Ureter (tissue), 1 donor: Measurements from ENCODE around the gene CBFA2T2. TPM values are rescaled to one million over a fixed set of nuclear protein-coding genes. Genes with fewer than 3 reads are reported as not detected.
"Not testable (repeated sequence)": the region's sequence is repeated elsewhere in the genome, so short reads cannot be mapped to it uniquely, and the experiment has no call there.

Experiments
- DNase-seq: peaks from one replicate; pipeline ENCODE4 v3.0.0-alpha.2; 2020; ENCODE audit warnings: low spot score
- total RNA-seq: library from RNA; stranded (reverse); gene quantifications from one replicate; pipeline ENCODE4 v1.2.4, GENCODE V29; 2023
- donor health status: DM: yes; HTN: yes; CAD: no.

The CBFA2T2 gene
- 20.7 TPM for total RNA-seq

- no peak for DNase-seq
Observed at GRCh38 chr20:33490023-33490933, at the start of gene CBFA2T2. Gene CBFA2T2, plus strand, starts transcription at chr20:33490096. Its CDS starts 172 bp downstream, at chr20:33490268.

DNA sequence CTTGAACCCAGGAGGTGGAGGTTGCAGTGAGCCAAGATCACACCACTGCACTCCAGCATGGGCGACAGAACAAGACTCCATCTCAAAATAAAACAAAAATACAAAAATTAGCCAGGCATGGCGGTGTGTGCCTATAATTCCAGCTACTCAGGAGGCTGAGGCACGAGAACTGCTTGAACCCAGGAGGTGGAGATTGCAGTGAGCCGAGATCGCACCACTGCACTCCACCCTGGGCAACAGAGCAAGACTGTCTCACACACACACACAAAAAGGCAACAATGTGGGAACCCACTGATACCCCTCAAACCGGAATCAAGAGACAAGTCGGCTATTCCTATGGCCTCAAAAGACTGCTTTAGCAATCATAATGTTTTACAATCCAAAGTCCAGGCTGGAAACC is 49.3 kb upstream of the CBFA2T2 start:
- DNase-seq = not testable (repeated sequence)

- no peak for DNase-seq
Observed at GRCh38 chr20:33441142-33441955, 48.5 kb upstream of the CBFA2T2 start.

- DNase-seq = no peak
Observed at GRCh38 chr20:33442136-33443005, 47.5 kb upstream of the CBFA2T2 start.

DNA sequence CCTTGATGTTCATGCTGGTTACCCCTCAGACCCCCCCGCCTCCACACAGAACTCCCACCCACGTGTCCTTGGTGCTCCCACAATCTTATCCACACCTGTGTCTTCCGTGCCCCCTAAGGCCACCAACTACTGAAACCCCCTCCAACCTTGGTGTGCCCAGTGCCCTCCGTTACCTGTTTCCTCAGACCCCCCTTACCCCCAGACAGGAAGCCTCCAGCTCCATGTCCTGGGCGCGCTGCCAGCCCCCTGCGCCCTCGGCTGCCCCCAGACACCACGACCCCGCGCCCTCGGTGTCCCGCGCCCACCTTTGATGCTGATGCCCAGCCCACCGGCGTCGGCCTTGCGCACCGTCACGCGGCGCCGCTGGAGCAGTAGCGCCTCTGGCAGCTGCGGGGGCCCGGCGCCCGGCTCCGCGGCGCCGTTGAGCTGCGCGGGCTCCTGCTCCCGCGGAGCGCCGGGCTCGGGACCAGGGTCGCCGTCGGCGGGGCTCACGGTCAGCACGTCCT is 46.8 kb upstream of the CBFA2T2 start:
- DNase-seq = no peak

GRCh38 chr20:33443512-33444239 is 46.2 kb upstream of the CBFA2T2 start, which contains the start of gene SNTA1:
Gene SNTA1, minus strand, starts transcription at chr20:33443763. Its CDS starts 143 bp downstream, at chr20:33443620.
- peak; percentile 91 for DNase-seq

DNA sequence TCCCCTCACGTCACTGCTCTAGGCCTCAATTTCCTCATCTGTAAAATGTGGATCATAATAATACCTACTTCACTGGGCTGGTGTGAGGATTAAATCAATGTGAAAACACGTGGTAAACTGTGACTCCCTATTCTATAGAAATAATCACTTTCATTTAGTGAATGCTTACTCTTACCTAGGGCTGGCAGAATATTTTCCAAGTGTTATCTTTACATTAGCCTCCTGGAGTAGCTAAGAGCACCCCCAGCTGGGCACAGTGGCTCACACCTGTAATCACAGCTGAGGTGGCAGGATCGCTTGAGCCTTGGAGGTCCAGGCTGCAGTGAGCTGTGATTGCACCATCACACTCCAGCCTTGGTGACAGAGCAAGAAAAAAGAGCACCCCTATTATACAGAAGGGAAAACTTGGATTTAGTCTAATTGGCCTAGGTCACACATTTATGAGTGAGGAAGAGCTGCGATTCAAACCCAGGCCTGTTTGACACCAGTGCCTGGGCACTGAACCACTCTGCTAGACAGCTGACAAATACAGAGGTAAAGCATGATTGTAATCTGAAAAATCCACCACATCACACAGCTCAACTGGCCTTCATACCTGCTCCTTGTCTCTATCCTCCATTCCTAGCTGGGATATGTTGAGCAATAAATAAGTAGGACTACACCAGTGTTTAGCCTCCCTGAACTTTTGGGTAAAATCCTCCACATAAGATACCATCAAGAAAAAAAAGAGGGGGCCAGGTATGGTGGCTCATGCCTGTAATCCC is 44.9 kb upstream of the CBFA2T2 start:
- no peak for DNase-seq

GRCh38 chr20:33445881-33446625 is 43.8 kb upstream of the CBFA2T2 start:
- DNase-seq = no peak

DNA sequence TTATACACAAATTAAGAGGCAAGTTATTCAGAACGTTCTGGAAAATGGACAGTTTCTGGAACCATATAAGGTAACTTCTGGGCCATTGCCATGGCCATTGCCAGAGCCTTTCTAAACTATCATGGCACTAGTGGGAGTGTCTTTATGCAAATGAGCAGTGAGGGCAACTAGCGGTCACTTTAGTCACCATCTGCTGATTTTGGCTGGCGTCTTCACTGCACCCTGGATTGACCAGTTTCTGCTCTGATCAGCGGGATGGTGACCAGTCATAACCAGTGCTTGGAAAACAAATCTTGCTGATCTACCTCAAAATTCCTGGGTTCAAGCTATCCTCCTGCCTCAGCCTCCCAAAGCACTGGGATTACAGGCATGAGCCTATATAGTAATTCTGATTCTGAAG is 39.0 kb upstream of the CBFA2T2 start:
- DNase-seq = no peak

GRCh38 chr20:33456916-33457642 is 32.8 kb upstream of the CBFA2T2 start:
- DNase-seq = peak; percentile 83

- DNase-seq = no peak
Observed at GRCh38 chr20:33459599-33459998, 30.3 kb upstream of the CBFA2T2 start.

- DNase-seq = no peak
Observed at GRCh38 chr20:33460711-33461110, 29.2 kb upstream of the CBFA2T2 start.

GRCh38 chr20:33463332-33464101 is 26.4 kb upstream of the CBFA2T2 start:
- DNase-seq = no peak

DNA sequence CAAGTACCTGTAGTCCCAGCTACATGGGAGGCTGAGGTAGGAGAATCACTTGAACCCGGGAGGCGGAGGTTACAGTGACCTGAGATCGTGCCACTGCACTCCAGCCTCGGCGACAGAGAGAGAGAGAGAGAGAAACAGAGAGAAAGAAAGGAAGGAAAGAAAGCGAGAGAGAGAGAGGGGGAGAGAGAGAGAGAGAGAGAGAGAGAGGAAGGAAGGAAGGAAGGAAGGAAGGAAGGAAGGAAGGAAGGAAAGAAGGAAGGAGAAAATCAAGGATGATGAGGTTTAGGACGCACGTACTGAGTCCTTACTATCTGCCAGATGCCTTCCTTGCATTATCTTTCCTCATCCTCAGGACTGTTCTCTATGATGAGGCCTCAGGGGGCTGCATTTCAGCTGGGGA is 25.1 kb upstream of the CBFA2T2 start:
- DNase-seq = not testable (repeated sequence)

DNA sequence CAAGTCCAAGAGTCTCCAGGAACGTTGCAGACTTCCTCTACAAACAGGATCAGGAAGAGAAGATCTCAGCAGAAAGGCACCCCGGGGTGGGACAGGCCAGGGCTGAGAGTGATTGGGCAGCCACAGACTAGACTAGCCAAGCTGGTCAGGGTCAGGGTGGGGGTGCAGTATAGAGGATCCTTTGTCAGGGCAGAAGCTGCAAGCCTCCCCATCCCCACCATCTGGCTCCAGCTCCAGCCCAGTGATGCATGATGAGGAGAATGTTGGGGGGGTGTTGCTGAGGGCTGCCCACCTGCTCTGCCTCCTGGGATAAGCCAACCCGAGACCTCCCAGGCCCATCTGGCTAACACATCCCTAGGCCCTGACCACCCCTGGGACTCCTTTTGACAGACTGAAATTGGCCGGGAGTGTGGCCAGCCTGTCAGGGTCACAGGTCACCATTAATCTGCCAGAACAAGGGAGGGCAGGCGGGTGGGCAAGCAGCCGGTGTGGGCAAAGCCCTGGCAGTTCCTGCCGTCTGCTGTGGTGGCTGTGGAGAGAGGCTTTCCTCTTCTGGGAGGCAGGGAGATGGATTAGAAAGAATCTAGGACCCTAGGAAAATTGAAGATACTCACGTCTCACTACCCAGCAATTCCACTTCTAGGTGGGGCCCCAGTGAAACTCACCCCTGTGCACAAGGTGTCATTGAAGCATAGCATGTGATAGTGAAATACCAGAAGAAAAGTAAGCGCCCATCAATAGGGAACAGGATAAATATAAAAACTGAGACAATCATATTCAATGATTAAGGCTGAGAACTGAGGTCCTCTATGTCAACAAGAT is 24.2 kb upstream of the CBFA2T2 start:
- DNase-seq = no peak

- no peak for DNase-seq
Observed at GRCh38 chr20:33466303-33466646, 23.6 kb upstream of the CBFA2T2 start.

- no peak for DNase-seq
Observed at GRCh38 chr20:33470457-33470856, 19.4 kb upstream of the CBFA2T2 start.
